Measurements from ENCODE around the gene GIGYF2. TPM values are rescaled to one million over a fixed set of nuclear protein-coding genes. Genes with fewer than 3 reads are reported as not detected.

GIGYF2 gene
- total and polyA plus RNA-seq, 4 experiments from 2014 or later, result 6.7 to 89.6 (median 59.0) TPM

DNA sequence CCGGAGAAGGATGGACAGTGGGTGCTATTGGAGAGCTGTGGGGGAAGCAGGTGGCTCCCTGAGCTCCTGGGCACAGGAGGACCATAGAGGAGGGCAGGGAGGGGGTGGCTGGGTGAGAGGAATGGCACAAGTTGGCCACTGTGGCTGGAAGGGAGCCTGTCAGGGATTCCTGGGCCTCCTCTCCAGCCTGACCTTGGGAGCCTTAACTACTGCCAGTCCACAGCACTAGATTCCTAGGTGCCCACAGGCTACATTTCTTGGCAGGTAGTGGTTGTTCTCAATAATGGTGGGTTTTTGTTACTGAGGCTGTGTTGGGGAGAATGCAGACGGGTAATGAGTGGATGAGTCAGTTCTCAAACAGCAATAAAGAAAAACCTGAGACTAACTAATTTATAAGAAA lies 37.8 kb upstream of the GIGYF2 start:
- Histone ChIP-seq H3K9me3 (ENCODE audit: control insufficient read depth in 1 of 2, low read length in 2 of 2) (no peaks in the 10 kb centered on the region), H3K36me3 (ENCODE audit: insufficient read depth, low read length) (no peaks in the 10 kb centered on the region), H3K4me1 (ENCODE audit: insufficient read depth, low read length) (no peaks in the 10 kb centered on the region), H3K27me3 (ENCODE audit: insufficient read depth, low read length) (no peaks in the 10 kb centered on the region), H3K27ac (ENCODE audit: low read depth, low read length) (no peak overlapping the region), H3K4me3 (ENCODE audit: low read length in 2 of 2) (no peak overlapping the region)
- Mint-ChIP-seq H3K36me3 (peaks cover 0 to 4% of the 10 kb centered on the region in 2 donors), H3K27ac (peak overlapping the region in 1 of 7 donors; percentile 50), H3K9me3 (no peaks in the 10 kb centered on the region), H3K4me3 (no peak overlapping the region), H3K4me1 (peaks cover 0 to 2% (median 0%) of the 10 kb centered on the region in 4 donors), H3K27me3 (peaks cover 1 to 8% of the 10 kb centered on the region in 2 donors)
- ChIA-PET CTCF (ENCODE audit: partially characterized antibody) (no interaction called here), POLR2A (ENCODE audit: partially characterized antibody) (no interaction called here)
- DNase-seq, result no peak
- intact Hi-C loops (cut with micrococcal nuclease), result no loop called here

DNA sequence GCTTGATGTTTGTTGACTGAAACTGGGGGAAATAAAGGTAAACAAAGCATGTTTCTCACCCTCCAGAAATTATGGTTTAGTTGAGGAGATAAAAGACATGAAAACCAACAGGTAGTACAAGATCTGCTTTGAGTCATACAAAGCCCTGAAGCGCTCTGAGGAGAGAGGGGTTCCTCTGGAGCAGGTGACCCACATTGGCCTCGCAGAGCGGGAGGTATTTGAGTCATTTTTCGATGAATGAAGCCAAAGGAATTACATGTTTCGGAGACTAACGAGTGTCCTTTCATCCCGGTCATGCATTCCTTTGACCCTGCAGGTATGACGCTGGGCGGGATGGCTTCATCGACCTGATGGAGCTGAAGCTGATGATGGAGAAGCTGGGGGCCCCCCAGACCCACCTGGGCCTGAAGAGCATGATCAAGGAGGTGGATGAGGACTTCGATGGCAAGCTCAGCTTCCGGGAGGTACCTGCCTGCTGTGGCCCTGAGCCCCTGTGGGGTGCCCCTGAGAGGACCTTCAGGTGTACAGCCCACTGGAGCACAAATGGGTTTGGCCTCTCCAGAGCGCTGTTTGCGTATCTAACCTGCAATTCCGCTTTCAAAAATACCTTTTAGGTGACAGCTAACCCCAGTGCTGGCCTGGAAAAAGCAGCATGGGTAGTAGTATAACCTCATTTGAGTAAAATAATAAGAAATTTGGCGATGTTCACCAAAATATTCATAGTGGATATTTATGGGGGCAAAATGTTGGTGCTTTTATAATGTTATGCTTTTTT lies 34.5 kb upstream of the GIGYF2 start:
- H3K9me3 Mint-ChIP-seq, result no peaks in the 10 kb centered on the region
- POLR2A ChIA-PET (ENCODE audit: partially characterized antibody), result no interaction called here
- intact Hi-C loops (cut with micrococcal nuclease), result no loop called here

GRCh38 chr2:232666051-232666805 lies 30.9 kb upstream of the GIGYF2 start:
- H3K27me3 ChIP-seq (ENCODE audit: insufficient read depth, low read length), result no peaks in the 10 kb centered on the region
- no peaks in the 10 kb centered on the region for H3K36me3 ChIP-seq (ENCODE audit: insufficient read depth, low read length)
- no peaks in the 10 kb centered on the region for H3K9me3 ChIP-seq (ENCODE audit: control insufficient read depth in 1 of 2, low read length in 2 of 2)
- Mint-ChIP-seq H3K36me3 (no peaks in the 10 kb centered on the region), H3K27me3 (peaks cover 1 to 5% of the 10 kb centered on the region in 2 donors), H3K27ac (no peak overlapping the region), H3K4me3 (no peak overlapping the region), H3K9me3 (no peaks in the 10 kb centered on the region), H3K4me1 (no peaks in the 10 kb centered on the region)
- intact Hi-C loops (cut with micrococcal nuclease), result no loop called here
- DNase-seq, result no peak
- no peaks in the 10 kb centered on the region for H3K4me1 ChIP-seq (ENCODE audit: insufficient read depth, low read length)
- CTCF ChIA-PET (ENCODE audit: partially characterized antibody), result no interaction called here
- H3K27ac ChIP-seq (ENCODE audit: low read depth, low read length), result no peak overlapping the region
- H3K4me3 ChIP-seq (ENCODE audit: low read length in 2 of 2), result no peak overlapping the region
- POLR2A ChIA-PET (ENCODE audit: partially characterized antibody), result no interaction called here

More for the DNA sequence above, 34.5 kb upstream of the GIGYF2 start:
- Histone ChIP-seq H3K27ac (ENCODE audit: low read depth, low read length) (no peak overlapping the region), H3K27me3 (ENCODE audit: insufficient read depth, low read length) (no peaks in the 10 kb centered on the region), H3K4me3 (ENCODE audit: low read length in 2 of 2) (no peak overlapping the region), H3K9me3 (ENCODE audit: control insufficient read depth in 1 of 2, low read length in 2 of 2) (no peaks in the 10 kb centered on the region), H3K4me1 (ENCODE audit: insufficient read depth, low read length) (no peaks in the 10 kb centered on the region), H3K36me3 (ENCODE audit: insufficient read depth, low read length) (no peaks in the 10 kb centered on the region)
- CTCF ChIA-PET (ENCODE audit: partially characterized antibody), result no interaction called here
- peaks cover 1 to 8% of the 10 kb centered on the region in 2 donors for H3K27me3 Mint-ChIP-seq
- H3K27ac Mint-ChIP-seq, result no peak overlapping the region
- no peak for DNase-seq
- no peak overlapping the region for H3K4me3 Mint-ChIP-seq
- H3K36me3 Mint-ChIP-seq, result peaks cover 0 to 4% of the 10 kb centered on the region in 2 donors
- peaks cover 0 to 2% (median 0%) of the 10 kb centered on the region in 4 donors for H3K4me1 Mint-ChIP-seq

GRCh38 chr2:232667989-232668583 lies 29.0 kb upstream of the GIGYF2 start:
- no peaks in the 10 kb centered on the region for H3K36me3 ChIP-seq (ENCODE audit: insufficient read depth, low read length)
- H3K4me1 ChIP-seq (ENCODE audit: insufficient read depth, low read length), result no peaks in the 10 kb centered on the region
- Mint-ChIP-seq H3K4me3 (no peak overlapping the region), H3K27me3 (peaks cover 0 to 7% of the 10 kb centered on the region in 2 donors), H3K36me3 (no peaks in the 10 kb centered on the region), H3K4me1 (no peaks in the 10 kb centered on the region), H3K27ac (no peak overlapping the region), H3K9me3 (no peaks in the 10 kb centered on the region)
- DNase-seq, result no peak
- ChIA-PET POLR2A (ENCODE audit: partially characterized antibody) (no interaction called here), CTCF (ENCODE audit: partially characterized antibody) (no interaction called here)
- no peaks in the 10 kb centered on the region for H3K9me3 ChIP-seq (ENCODE audit: control insufficient read depth in 1 of 2, low read length in 2 of 2)
- H3K27ac ChIP-seq (ENCODE audit: low read depth, low read length), result no peak overlapping the region
- intact Hi-C loops (cut with micrococcal nuclease), result no loop called here
- no peak overlapping the region for H3K4me3 ChIP-seq (ENCODE audit: low read length in 2 of 2)
- H3K27me3 ChIP-seq (ENCODE audit: insufficient read depth, low read length), result no peaks in the 10 kb centered on the region

GRCh38 chr2:232668805-232669444 lies 28.2 kb upstream of the GIGYF2 start:
- no peaks in the 10 kb centered on the region for H3K36me3 Mint-ChIP-seq

DNA sequence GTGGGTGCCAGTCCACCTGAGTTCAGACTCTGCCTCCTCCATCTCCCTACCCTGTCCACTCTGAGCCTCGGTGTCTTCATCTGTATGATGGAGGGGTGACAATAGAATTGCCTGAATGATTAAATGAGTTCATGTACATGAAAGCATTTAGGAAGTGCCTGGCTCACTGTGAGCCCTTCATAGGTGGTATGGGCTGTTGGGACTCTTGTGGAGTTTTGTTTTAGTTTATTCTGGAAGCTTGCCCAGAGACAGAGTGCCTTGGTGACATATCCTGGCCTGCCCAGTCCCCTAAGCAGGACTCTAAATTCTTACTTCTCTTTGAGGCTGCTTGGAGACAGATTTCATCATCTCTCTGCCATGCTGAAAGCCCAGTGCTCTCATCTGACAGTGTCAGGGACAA lies 24.5 kb upstream of the GIGYF2 start:
- H3K4me3 ChIP-seq (ENCODE audit: low read length in 2 of 2), result no peak overlapping the region
- H3K36me3 ChIP-seq (ENCODE audit: insufficient read depth, low read length), result no peaks in the 10 kb centered on the region
- H3K4me1 ChIP-seq (ENCODE audit: insufficient read depth, low read length), result no peaks in the 10 kb centered on the region
- DNase-seq, result no peak
- intact Hi-C loops (cut with micrococcal nuclease), result no loop called here
- Mint-ChIP-seq H3K4me1 (no peaks in the 10 kb centered on the region), H3K27me3 (peaks cover 0 to 9% of the 10 kb centered on the region in 2 donors), H3K4me3 (no peak overlapping the region), H3K9me3 (no peaks in the 10 kb centered on the region), H3K27ac (peak overlapping the region in 1 of 7 donors; percentile 15), H3K36me3 (no peaks in the 10 kb centered on the region)
- H3K9me3 ChIP-seq (ENCODE audit: control insufficient read depth in 1 of 2, low read length in 2 of 2), result no peaks in the 10 kb centered on the region
- CTCF ChIA-PET (ENCODE audit: partially characterized antibody), result no interaction called here
- POLR2A ChIA-PET (ENCODE audit: partially characterized antibody), result no interaction called here
- no peak overlapping the region for H3K27ac ChIP-seq (ENCODE audit: low read depth, low read length)
- no peaks in the 10 kb centered on the region for H3K27me3 ChIP-seq (ENCODE audit: insufficient read depth, low read length)

More at GRCh38 chr2:232668805-232669444, 28.2 kb upstream of the GIGYF2 start:
- H3K27me3 Mint-ChIP-seq, result peaks cover 0 to 7% of the 10 kb centered on the region in 2 donors
- no peak overlapping the region for H3K4me3 ChIP-seq (ENCODE audit: low read length in 2 of 2)
- peak overlapping the region in 1 of 7 donors; percentile 37 for H3K27ac Mint-ChIP-seq
- no peaks in the 10 kb centered on the region for H3K36me3 ChIP-seq (ENCODE audit: insufficient read depth, low read length)
- H3K4me3 Mint-ChIP-seq, result peak overlapping the region in 1 of 8 donors; percentile 14
- intact Hi-C loops (cut with micrococcal nuclease), result no loop called here
- ChIA-PET CTCF (ENCODE audit: partially characterized antibody) (no interaction called here), POLR2A (ENCODE audit: partially characterized antibody) (no interaction called here)
- no peaks in the 10 kb centered on the region for H3K4me1 Mint-ChIP-seq
- DNase-seq, result no peak
- no peaks in the 10 kb centered on the region for H3K9me3 Mint-ChIP-seq
- H3K27me3 ChIP-seq (ENCODE audit: insufficient read depth, low read length), result no peaks in the 10 kb centered on the region
- no peaks in the 10 kb centered on the region for H3K4me1 ChIP-seq (ENCODE audit: insufficient read depth, low read length)
- H3K27ac ChIP-seq (ENCODE audit: low read depth, low read length), result no peak overlapping the region
- H3K9me3 ChIP-seq (ENCODE audit: control insufficient read depth in 1 of 2, low read length in 2 of 2), result no peaks in the 10 kb centered on the region

- Mint-ChIP-seq H3K4me3 (no peak overlapping the region), H3K36me3 (no peaks in the 10 kb centered on the region), H3K4me1 (no peaks in the 10 kb centered on the region), H3K9me3 (no peaks in the 10 kb centered on the region), H3K27me3 (peaks cover 1 to 8% of the 10 kb centered on the region in 2 donors), H3K27ac (no peak overlapping the region)
- Histone ChIP-seq H3K36me3 (ENCODE audit: insufficient read depth, low read length) (no peaks in the 10 kb centered on the region), H3K4me1 (ENCODE audit: insufficient read depth, low read length) (no peaks in the 10 kb centered on the region), H3K9me3 (ENCODE audit: control insufficient read depth in 1 of 2, low read length in 2 of 2) (no peaks in the 10 kb centered on the region), H3K4me3 (ENCODE audit: low read length in 2 of 2) (no peak overlapping the region), H3K27ac (ENCODE audit: low read depth, low read length) (no peak overlapping the region), H3K27me3 (ENCODE audit: insufficient read depth, low read length) (no peaks in the 10 kb centered on the region)
- ChIA-PET POLR2A (ENCODE audit: partially characterized antibody) (no interaction called here), CTCF (ENCODE audit: partially characterized antibody) (no interaction called here)
- no peak for DNase-seq
- intact Hi-C loops (cut with micrococcal nuclease), result no loop called here
Measured at GRCh38 chr2:232674491-232674890, 22.6 kb upstream of the GIGYF2 start.
